Gastroesophageal sphincter (tissue), 3 donors: ENCODE measurements around the gene SORD.

ENCODE experiments used
- CTCF ChIP-seq, 4 experiments: fragments of 200-600 bp in 2 of 4; fragments of 450-650 bp in 2 of 4; sonication (generic) in 1 of 4; IDR thresholded peaks; one replicate each; pipeline ENCODE4 v1.5.1; 2017 to 2019; ENCODE audit warnings: antibody characterized with exemption in 4 of 4, mild to moderate bottlenecking in 2 of 4, moderate library complexity in 2 of 4
- EP300 ChIP-seq: sonication (generic); formaldehyde crosslinking; IDR thresholded peaks from one replicate; pipeline ENCODE4 v1.6.1; 2017; ENCODE audit warnings: antibody characterized with exemption, mild to moderate bottlenecking
- POLR2A ChIP-seq, 2 donors: fragments of 450-650 bp; IDR thresholded peaks; one replicate each; pipeline ENCODE4 v1.6.1; 2017; ENCODE audit warnings: antibody characterized with exemption in 2 of 2, mild to moderate bottlenecking in 2 of 2, moderate library complexity in 1 of 2
- POLR2AphosphoS5 ChIP-seq: sonication (generic); formaldehyde crosslinking; IDR thresholded peaks from one replicate; pipeline ENCODE4 v1.6.1; 2017; ENCODE audit warnings: antibody characterized with exemption

GRCh38 chr15:45117308-45118130 is 94.5 kb downstream of the SORD start:
- no peak for TF ChIP-seq CTCF (IDR thresholded peaks at IDR 0.05)
- TF ChIP-seq EP300, result no peak
- TF ChIP-seq POLR2A (IDR thresholded peaks at IDR 0.05), result no peak
- no peak for TF ChIP-seq POLR2AphosphoS5
